Measurements from ENCODE around the gene ZNF470. TPM values are rescaled to one million over a fixed set of nuclear protein-coding genes. Genes with fewer than 3 reads are reported as not detected.

ZNF470 gene
- total RNA-seq, 4 donors from 2014 or later = 3.9 to 8.1 (median 6.7) TPM

- Histone ChIP-seq H3K36me3 (peaks cover 0 to 67% of the 10 kb centered on the region in 2 donors), H3K9me3 (peaks cover 0 to 80% (median 0%) of the 10 kb centered on the region in 3 donors), H3K27me3 (no peaks in the 10 kb centered on the region), H3K27ac (no peak overlapping the region), H3K4me3 (no peak overlapping the region), H3K4me1 (no peaks in the 10 kb centered on the region)
- TF ChIP-seq EP300 (IDR thresholded peaks at IDR 0.05) (no peak), POLR2A (IDR thresholded peaks at IDR 0.05) (no peak), CTCF (IDR thresholded peaks at IDR 0.05) (no peak), POLR2AphosphoS5 (IDR thresholded peaks at IDR 0.05) (no peak)
- no peak for ATAC-seq
- WGBS, 2 donors (ENCODE audit: low coverage in 1 of 2) = 47 to 85% methylated on average over 3 to 6 of the region's 9 CpGs
Measured at GRCh38 chr19:56623006-56623405, 55.7 kb downstream of the ZNF470 start.

DNA sequence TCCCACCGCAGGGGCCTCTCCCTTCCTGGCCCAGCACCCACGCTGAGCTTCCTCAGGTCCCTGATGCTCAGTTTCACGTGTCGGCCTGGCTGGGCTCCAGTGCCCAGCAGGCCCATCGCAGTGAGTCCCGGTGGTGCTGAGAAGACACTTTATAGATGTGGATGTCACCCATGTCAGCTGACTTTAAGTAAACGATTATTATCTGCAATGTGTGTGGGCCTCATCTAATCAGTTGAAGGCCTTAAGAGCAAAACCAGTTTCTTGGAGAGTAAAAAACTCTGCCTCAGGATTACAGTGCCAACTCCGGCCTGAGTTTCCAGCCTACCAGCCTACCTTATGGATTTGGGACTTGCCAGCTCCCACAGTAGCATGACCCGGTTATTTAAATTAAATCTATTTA lies 58.4 kb downstream of the ZNF470 start:
- no peak for ATAC-seq
- Histone ChIP-seq H3K27ac (no peak overlapping the region), H3K4me1 (no peaks in the 10 kb centered on the region), H3K4me3 (no peak overlapping the region), H3K9me3 (peaks cover 0 to 83% (median 0%) of the 10 kb centered on the region in 3 donors), H3K27me3 (no peaks in the 10 kb centered on the region), H3K36me3 (peaks cover 0 to 55% of the 10 kb centered on the region in 2 donors)
- 96 to 100% methylated on average over 3 of the region's 9 CpGs for WGBS, 2 donors (ENCODE audit: low coverage in 1 of 2)
- TF ChIP-seq POLR2A (IDR thresholded peaks at IDR 0.05) (no peak), CTCF (IDR thresholded peaks at IDR 0.05) (no peak), POLR2AphosphoS5 (IDR thresholded peaks at IDR 0.05) (no peak), EP300 (IDR thresholded peaks at IDR 0.05) (no peak)

DNA sequence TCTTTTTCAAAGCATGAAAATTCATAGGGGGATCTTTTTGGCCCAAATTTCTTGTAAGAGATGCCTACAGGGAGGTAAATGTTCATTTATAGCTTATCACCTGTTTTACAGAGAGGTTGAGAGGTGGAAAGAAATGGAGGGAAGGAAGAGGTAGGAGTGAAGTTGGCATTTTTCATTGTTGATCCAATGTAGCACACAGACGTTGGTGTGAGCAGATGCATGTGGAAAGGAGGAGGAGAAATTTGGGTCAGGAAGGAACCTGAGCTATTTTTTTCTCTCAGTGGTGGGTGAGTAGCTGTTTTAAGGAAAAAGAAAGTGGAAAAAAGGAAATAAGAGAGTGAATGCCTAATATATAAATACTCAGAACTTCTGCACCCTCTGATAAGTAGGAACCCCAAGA lies 65.8 kb downstream of the ZNF470 start:
- Histone ChIP-seq H3K27me3 (no peaks in the 10 kb centered on the region), H3K4me3 (no peak overlapping the region), H3K27ac (no peak overlapping the region), H3K9me3 (peaks cover 0 to 74% (median 1%) of the 10 kb centered on the region in 3 donors), H3K4me1 (no peaks in the 10 kb centered on the region), H3K36me3 (peaks cover 0 to 15% of the 10 kb centered on the region in 2 donors)
- WGBS, 2 donors (ENCODE audit: low coverage in 1 of 2) = 17% methylated on average over 1 of the region's 1 CpG; no CpG with 5 or more reads in 1 of the 2 donors
- TF ChIP-seq POLR2A (IDR thresholded peaks at IDR 0.05) (no peak), CTCF (IDR thresholded peaks at IDR 0.05) (no peak), EP300 (IDR thresholded peaks at IDR 0.05) (no peak), POLR2AphosphoS5 (IDR thresholded peaks at IDR 0.05) (no peak)
- no peak for ATAC-seq

- H3K36me3 ChIP-seq = peaks cover 0 to 10% of the 10 kb centered on the region in 2 donors
- H3K4me1 ChIP-seq = no peaks in the 10 kb centered on the region
- WGBS, 2 donors (ENCODE audit: low coverage in 1 of 2) = 0 to 16% methylated on average over 1 to 5 of the region's 21 CpGs
- H3K27ac ChIP-seq = no peak overlapping the region
- H3K9me3 ChIP-seq = peaks cover 0 to 42% (median 0%) of the 10 kb centered on the region in 3 donors
- H3K27me3 ChIP-seq = peaks cover 7% of the 10 kb centered on the region
- no peak for ATAC-seq
- no peak overlapping the region for H3K4me3 ChIP-seq
- TF ChIP-seq POLR2A (IDR thresholded peaks at IDR 0.05) (no peak), POLR2AphosphoS5 (IDR thresholded peaks at IDR 0.05) (no peak), EP300 (IDR thresholded peaks at IDR 0.05) (no peak), CTCF (IDR thresholded peaks at IDR 0.05) (no peak)
Measured at GRCh38 chr19:56637976-56638555, 70.8 kb downstream of the ZNF470 start.

Other genes starting within 250 kb of the ZNF470 start
- gene ZNF582, start 173.9 kb upstream of the ZNF470 start, total RNA-seq = 1 to 10 TPM; 3.5 to 5.7 (median 5.0) TPM
- gene ZNF583, start 163.1 kb upstream of the ZNF470 start, total RNA-seq = 10 to 100 TPM in 2 of 4 donors, 1 to 10 TPM in 2; 6.2 to 15.1 (median 9.7) TPM
- gene ZNF667, start 90.1 kb upstream of the ZNF470 start, total RNA-seq = 1 to 10 TPM; 2.5 to 6.7 (median 3.4) TPM
- gene ZNF471, start 59.6 kb upstream of the ZNF470 start, total RNA-seq = 10 to 100 TPM in 2 of 4 donors, 1 to 10 TPM in 2; 8.4 to 18.7 (median 10.2) TPM
- 10 to 100 TPM; 10.2 to 19.1 (median 14.3) TPM for gene ZFP28, start 28.5 kb upstream of the ZNF470 start, total RNA-seq
- 10 to 100 TPM; 11.3 to 29.9 (median 17.8) TPM for gene ZNF71, start 27.8 kb downstream of the ZNF470 start, total RNA-seq
- gene SMIM17, start 75.7 kb downstream of the ZNF470 start, total RNA-seq = 1 to 10 TPM in 2 of 4 donors, not detected in 2; 1.1 to 1.4 TPM
- gene ZNF835, start 104.3 kb downstream of the ZNF470 start, total RNA-seq = 10 to 100 TPM in 1 of 4 donors, 1 to 10 TPM in 3; 4.8 to 11.4 (median 6.1) TPM